ENCODE results near the gene PTPRN2. TPM values are rescaled to one million over a fixed set of nuclear protein-coding genes. Genes with fewer than 3 reads are reported as not detected.
"Not testable (repeated sequence)": the region's sequence is repeated elsewhere in the genome, so short reads cannot be mapped to it uniquely, and the experiment has no call there.

PTPRN2 gene
- total RNA-seq, 2 donors from 2014 or later, result 26.1 to 55.5 TPM

GRCh38 chr7:158309868-158310763 is 277.5 kb downstream of the PTPRN2 start:
- TF ChIP-seq CTCF (IDR thresholded peaks at IDR 0.05) (no peak), POLR2A (IDR thresholded peaks at IDR 0.05) (no peak), POLR2AphosphoS5 (IDR thresholded peaks at IDR 0.05) (no peak)
- Histone ChIP-seq H3K4me1 (replicated peaks) (no peaks in the 10 kb centered on the region), H3K36me3 (no peaks in the 10 kb centered on the region), H3K27ac (no peak overlapping the region), H3K27me3 (replicated peaks; ENCODE audit: insufficient read depth) (no peaks in the 10 kb centered on the region), H3K4me3 (no peak overlapping the region), H3K9me3 (no peaks in the 10 kb centered on the region)
- no peak for DNase-seq (ENCODE audit: low spot score)
- intact Hi-C loops (cut with DNase I), result no loop called here
- WGBS, result 85% methylated on average over 32 of the region's 33 CpGs

- Histone ChIP-seq H3K27ac (no peak overlapping the region), H3K4me3 (no peak overlapping the region), H3K27me3 (replicated peaks; ENCODE audit: insufficient read depth) (no peaks in the 10 kb centered on the region), H3K9me3 (no peaks in the 10 kb centered on the region), H3K36me3 (no peaks in the 10 kb centered on the region), H3K4me1 (replicated peaks) (no peaks in the 10 kb centered on the region)
- 90% methylated on average over 1 of the region's 1 CpG for WGBS
- no peak for DNase-seq (ENCODE audit: low spot score)
- no peak for TF ChIP-seq POLR2AphosphoS5 (IDR thresholded peaks at IDR 0.05)
- intact Hi-C loops (cut with DNase I), result no loop called here
These were observed 279.6 kb downstream of the PTPRN2 start for GRCh38 chr7:158308001-158308400.

- 94% methylated on average over 6 of the region's 6 CpGs for WGBS
- not testable (repeated sequence) for H3K36me3 ChIP-seq
These were observed 283.6 kb downstream of the PTPRN2 start for GRCh38 chr7:158304072-158304471.

GRCh38 chr7:158303121-158303520 is 284.5 kb downstream of the PTPRN2 start:
- H3K36me3 ChIP-seq, result no peaks in the 10 kb centered on the region
- no peak for DNase-seq (ENCODE audit: low spot score)
- no peaks in the 10 kb centered on the region for H3K9me3 ChIP-seq
- no peaks in the 10 kb centered on the region for H3K4me1 ChIP-seq (replicated peaks)
- no peaks in the 10 kb centered on the region for H3K27me3 ChIP-seq (replicated peaks; ENCODE audit: insufficient read depth)
- intact Hi-C loops (cut with DNase I), result no loop called here
- no peak overlapping the region for H3K4me3 ChIP-seq
- no peak overlapping the region for H3K27ac ChIP-seq
- 78% methylated on average over 4 of the region's 4 CpGs for WGBS
- TF ChIP-seq CTCF (IDR thresholded peaks at IDR 0.05), result no peak
- TF ChIP-seq POLR2A (IDR thresholded peaks at IDR 0.05), result no peak
- no peak for TF ChIP-seq POLR2AphosphoS5 (IDR thresholded peaks at IDR 0.05)

More at GRCh38 chr7:158304072-158304471, 283.6 kb downstream of the PTPRN2 start:
- H3K4me3 ChIP-seq; DNase-seq (ENCODE audit: low spot score); H3K27ac ChIP-seq; H3K9me3 ChIP-seq; H3K4me1 ChIP-seq (replicated peaks); intact Hi-C loops (cut with DNase I); H3K27me3 ChIP-seq (replicated peaks; ENCODE audit: insufficient read depth): not testable (repeated sequence)

- Histone ChIP-seq H3K4me3 (no peak overlapping the region), H3K27me3 (replicated peaks; ENCODE audit: insufficient read depth) (no peaks in the 10 kb centered on the region), H3K9me3 (no peaks in the 10 kb centered on the region), H3K27ac (no peak overlapping the region), H3K36me3 (no peaks in the 10 kb centered on the region), H3K4me1 (replicated peaks) (no peaks in the 10 kb centered on the region)
- 81% methylated on average over 14 of the region's 14 CpGs for WGBS
- intact Hi-C loops (cut with DNase I), result no loop called here
- TF ChIP-seq CTCF (IDR thresholded peaks at IDR 0.05) (no peak), POLR2AphosphoS5 (IDR thresholded peaks at IDR 0.05) (no peak), POLR2A (IDR thresholded peaks at IDR 0.05) (no peak)
- DNase-seq (ENCODE audit: low spot score), result no peak
These were observed 285.2 kb downstream of the PTPRN2 start for GRCh38 chr7:158302274-158303070.
